Lung (tissue), 12 donors: Measurements from ENCODE around the gene PDZD2. TPM values are rescaled to one million over a fixed set of nuclear protein-coding genes. Genes with fewer than 3 reads are reported as not detected.

Source experiments
- ATAC-seq: fragments of 200-7000 bp; cut with Tn5 transposase; one replicate; pipeline ENCODE4 v1.9.1; 2020; ENCODE audit warnings: moderate number of reproducible peaks; ENCODE audit not compliant: insufficient read depth, low FRiP score
- DNase-seq, 3 donors: peaks; one replicate each; pipeline ENCODE4 v3.0.0-alpha.2; 2013 to 2017
- H3K27ac ChIP-seq, 2 donors: one replicate each; pipeline ENCODE4 v1.5.1; 2013; ENCODE audit warnings: mild to moderate bottlenecking in 2 of 2, moderate library complexity in 2 of 2, control low read depth in 1 of 2, inconsistent platforms in 1 of 2, low read depth in 1 of 2, low read length in 1 of 2
- H3K27me3 ChIP-seq, 3 donors: one replicate each; pipeline ENCODE4 v1.5.1; 2013; ENCODE audit warnings: low read length in 2 of 3; ENCODE audit not compliant: control insufficient read depth in 3 of 3, insufficient read depth in 3 of 3
- H3K36me3 ChIP-seq, 4 donors: one replicate each; pipeline ENCODE4 v1.5.1; 2013; ENCODE audit warnings: low read length in 4 of 4, mild to moderate bottlenecking in 1 of 4, moderate library complexity in 1 of 4; ENCODE audit not compliant: control insufficient read depth in 4 of 4, insufficient read depth in 4 of 4
- H3K4me1 ChIP-seq, 5 donors: one replicate each; pipeline ENCODE4 v1.5.1; 2013; ENCODE audit warnings: low read length in 5 of 5, mild to moderate bottlenecking in 2 of 5, moderate library complexity in 1 of 5; ENCODE audit not compliant: control insufficient read depth in 5 of 5, insufficient read depth in 5 of 5
- H3K4me3 ChIP-seq: one replicate; pipeline ENCODE4 v1.5.1; 2013; ENCODE audit warnings: mild to moderate bottlenecking, control low read depth, moderate library complexity
- H3K9ac ChIP-seq, 2 donors: one replicate each; pipeline ENCODE4 v1.5.1; 2013; ENCODE audit warnings: low read length in 2 of 2, control low read depth in 1 of 2; ENCODE audit not compliant: insufficient read depth in 1 of 2
- H3K9me3 ChIP-seq, 4 donors: one replicate each; pipeline ENCODE4 v1.5.1; 2013; ENCODE audit warnings: low read length in 3 of 4, mild to moderate bottlenecking in 1 of 4, moderate library complexity in 1 of 4; ENCODE audit not compliant: control insufficient read depth in 4 of 4, insufficient read depth in 3 of 4
- CTCF ChIP-seq: IDR thresholded peaks from 2 replicates; pipeline ENCODE4 v1.5.1; 2012; ENCODE audit warnings: mild to moderate bottlenecking; ENCODE audit errors: control extremely low read depth, extremely low read depth
- WGBS, 2 donors: extraction: QIAGEN DNeasy Blood & Tissue Kit; methylation state at CpG; one replicate each; pipeline ENCODE4 v1.1.7; 2013; 5-methylcytosine and 5-hydroxymethylcytosine counted together
- polyA plus RNA-seq, 2 donors: library from polyadenylated mRNA; stranded (reverse); fragments of 200-250 nt; gene quantifications; one replicate each; pipeline ENCODE4 v1.2.1, GENCODE V29; 2013
- total RNA-seq, 2 donors: library from RNA; depleted of rRNA in 1 of 2; stranded (reverse); fragments of >200 nt in 1 of 2; gene quantifications; one replicate each; pipeline ENCODE4 v1.2.1, GENCODE V29; 2014 to 2021
- donor health status: control.
- donor health status: control.
- donor health status: Bipolar disorder and iron deficiency.
- donor health status: healthy.
- donor health status: DM: yes; HTN: yes; CAD: no.

Gene PDZD2
- total and polyA plus RNA-seq, 4 donors = 9.2 to 56.3 (median 24.8) TPM

DNA sequence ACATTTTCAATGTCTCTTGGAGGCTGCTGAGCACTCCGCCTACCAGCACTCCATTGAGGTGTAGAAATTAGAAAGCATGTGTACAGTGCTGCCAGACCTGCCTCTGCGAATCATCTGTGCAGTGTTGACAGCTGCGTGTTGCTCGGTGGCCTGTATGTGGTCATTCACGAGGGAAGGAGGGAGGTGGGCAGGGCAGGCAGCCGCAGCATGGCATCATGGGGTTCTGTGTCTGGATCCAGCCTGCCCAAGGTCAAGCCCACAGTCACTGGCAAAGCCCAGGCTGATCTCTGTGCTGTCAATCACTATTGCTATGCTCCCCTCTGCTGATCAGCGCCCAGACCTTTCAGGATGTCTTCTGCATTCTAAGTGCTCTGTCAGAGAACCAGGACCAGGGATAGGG is 8.0 kb upstream of the PDZD2 start:
- Histone ChIP-seq H3K27ac (peak overlapping the region in 1 of 2 donors; percentile 71), H3K4me1 (peaks cover 0 to 6% (median 0%) of the 10 kb centered on the region in 5 donors), H3K9ac (no peak overlapping the region), H3K9me3 (no peaks in the 10 kb centered on the region), H3K4me3 (no peak overlapping the region), H3K27me3 (peaks cover 0 to 3% (median 0%) of the 10 kb centered on the region in 3 donors), H3K36me3 (no peaks in the 10 kb centered on the region)
- DNase-seq = no peak
- no peak for TF ChIP-seq CTCF
- 83% methylated on average over 7 of the region's 7 CpGs for WGBS, 2 donors
- ATAC-seq = no peak

GRCh38 chr5:31632460-31632859 is 6.5 kb upstream of the PDZD2 start:
- ATAC-seq (no peak), DNase-seq (no peak)
- H3K9me3 ChIP-seq = no peaks in the 10 kb centered on the region
- H3K36me3 ChIP-seq = no peaks in the 10 kb centered on the region
- H3K4me1 ChIP-seq = peaks cover 0 to 6% (median 3%) of the 10 kb centered on the region in 5 donors
- H3K4me3 ChIP-seq = no peak overlapping the region
- no peak for TF ChIP-seq CTCF
- peaks cover 0 to 3% (median 0%) of the 10 kb centered on the region in 3 donors for H3K27me3 ChIP-seq
- H3K27ac ChIP-seq = no peak overlapping the region
- WGBS, 2 donors = 94 to 95% methylated on average over 1 of the region's 1 CpG
- H3K9ac ChIP-seq = no peak overlapping the region

GRCh38 chr5:31635446-31635845 is 3.5 kb upstream of the PDZD2 start:
- Histone ChIP-seq H3K9me3 (no peaks in the 10 kb centered on the region), H3K4me1 (peaks cover 0 to 20% (median 5%) of the 10 kb centered on the region in 5 donors), H3K36me3 (no peaks in the 10 kb centered on the region), H3K4me3 (no peak overlapping the region), H3K27ac (no peak overlapping the region), H3K9ac (no peak overlapping the region), H3K27me3 (peaks cover 0 to 5% (median 0%) of the 10 kb centered on the region in 3 donors)
- TF ChIP-seq CTCF = no peak
- DNase-seq (no peak), ATAC-seq (no peak)
- 49 to 87% methylated on average over 1 of the region's 1 CpG for WGBS, 2 donors

GRCh38 chr5:31637851-31638250 is 1.1 kb upstream of the PDZD2 start:
- peaks cover 0 to 20% (median 9%) of the 10 kb centered on the region in 5 donors for H3K4me1 ChIP-seq
- no peak overlapping the region for H3K9ac ChIP-seq
- H3K27ac ChIP-seq = no peak overlapping the region
- 92 to 94% methylated on average over 6 of the region's 6 CpGs for WGBS, 2 donors
- H3K4me3 ChIP-seq = no peak overlapping the region
- DNase-seq (no peak), ATAC-seq (no peak)
- H3K36me3 ChIP-seq = no peaks in the 10 kb centered on the region
- peaks cover 0 to 11% (median 5%) of the 10 kb centered on the region in 3 donors for H3K27me3 ChIP-seq
- no peaks in the 10 kb centered on the region for H3K9me3 ChIP-seq
- TF ChIP-seq CTCF = no peak
